H9 (cell line): ENCODE measurements around the gene ZNF71. TPM values are rescaled to one million over a fixed set of nuclear protein-coding genes. Genes with fewer than 3 reads are reported as not detected.

Source experiments
- DNase-seq: peaks from one replicate; pipeline ENCODE4 v3.0.0-alpha.2; 2017
- H2AFZ ChIP-seq: one replicate; pipeline ENCODE4 v1.6.1; 2013; ENCODE audit warnings: mild to moderate bottlenecking, low read length, control low read depth, moderate library complexity
- H2AK5ac ChIP-seq: 2 replicates; pipeline ENCODE4 v1.6.1; 2013; ENCODE audit warnings: low read length, control low read depth, mixed read lengths; ENCODE audit not compliant: insufficient read length
- H2BK120ac ChIP-seq: one replicate; pipeline ENCODE4 v1.6.1; 2013; ENCODE audit warnings: low read depth, mild to moderate bottlenecking, low read length, control low read depth, inconsistent platforms; ENCODE audit not compliant: poor library complexity, severe bottlenecking
- H2BK12ac ChIP-seq: 2 replicates; pipeline ENCODE4 v1.6.1; 2013; ENCODE audit warnings: low read length, control low read depth, mixed read lengths, low read depth; ENCODE audit not compliant: insufficient read length
- H2BK15ac ChIP-seq: 2 replicates; pipeline ENCODE4 v1.6.1; 2013; ENCODE audit warnings: low read depth, low read length, control low read depth
- H2BK20ac ChIP-seq: one replicate; pipeline ENCODE4 v1.6.1; 2013; ENCODE audit warnings: low read depth, mild to moderate bottlenecking, low read length, control low read depth, inconsistent platforms; ENCODE audit not compliant: poor library complexity, severe bottlenecking
- H2BK5ac ChIP-seq: 2 replicates; pipeline ENCODE4 v1.6.1; 2013; ENCODE audit warnings: low read length, control low read depth, mixed read lengths; ENCODE audit not compliant: insufficient read length
- H3K14ac ChIP-seq: 2 replicates; pipeline ENCODE4 v1.6.1; 2013; ENCODE audit warnings: low read length, control low read depth; ENCODE audit not compliant: insufficient read depth
- H3K18ac ChIP-seq: 2 replicates; pipeline ENCODE4 v1.6.1; 2013; ENCODE audit warnings: low read depth, mild to moderate bottlenecking, mixed read lengths, low read length, control low read depth; ENCODE audit not compliant: insufficient read length
- H3K23ac ChIP-seq: 2 replicates; pipeline ENCODE4 v1.6.1; 2013; ENCODE audit warnings: low read length, control low read depth, mixed read lengths, low read depth; ENCODE audit not compliant: insufficient read length
- H3K23me2 ChIP-seq: 2 replicates; pipeline ENCODE4 v1.6.1; 2013; ENCODE audit warnings: low read depth, mild to moderate bottlenecking, mixed read lengths, low read length, control low read depth; ENCODE audit not compliant: insufficient read length, poor library complexity, severe bottlenecking
- H3K27ac ChIP-seq: 2 replicates; pipeline ENCODE4 v1.5.1; 2013; ENCODE audit warnings: low read length, control low read depth, mixed read lengths, low read depth; ENCODE audit not compliant: insufficient read length
- H3K27me3 ChIP-seq: 2 replicates; pipeline ENCODE4 v1.6.1; 2013; ENCODE audit warnings: low read length, control low read depth, inconsistent platforms; ENCODE audit not compliant: insufficient read depth
- H3K4ac ChIP-seq: 2 replicates; pipeline ENCODE4 v1.6.1; 2013; ENCODE audit warnings: low read depth, mild to moderate bottlenecking, control low read depth, inconsistent platforms, low read length, moderate library complexity
- H3K4me1 ChIP-seq: 2 replicates; pipeline ENCODE4 v1.6.1; 2013; ENCODE audit warnings: low read length, control low read depth, inconsistent platforms; ENCODE audit not compliant: insufficient read depth
- H3K4me2 ChIP-seq: 2 replicates; pipeline ENCODE4 v1.6.1; 2013; ENCODE audit warnings: low read length, control low read depth, mixed read lengths; ENCODE audit not compliant: insufficient read length, insufficient read depth
- H3K56ac ChIP-seq: 2 replicates; pipeline ENCODE4 v1.6.1; 2013; ENCODE audit warnings: low read depth, mild to moderate bottlenecking, mixed read lengths, low read length, control low read depth; ENCODE audit not compliant: insufficient read length
- H3K79me1 ChIP-seq: 2 replicates; pipeline ENCODE4 v1.6.1; 2013; ENCODE audit warnings: low read depth, mild to moderate bottlenecking, moderate library complexity, low read length, control low read depth, inconsistent platforms; ENCODE audit not compliant: insufficient read depth, poor library complexity, severe bottlenecking
- H3K79me2 ChIP-seq: 2 replicates; pipeline ENCODE4 v1.6.1; 2013; ENCODE audit warnings: low read length, control low read depth, inconsistent platforms; ENCODE audit not compliant: insufficient read depth
- H3K9ac ChIP-seq: 2 replicates; pipeline ENCODE4 v1.6.1; 2013; ENCODE audit warnings: low read length, control low read depth, mixed read lengths; ENCODE audit not compliant: insufficient read length; ENCODE audit errors: extremely low read depth
- H3K9me3 ChIP-seq: one replicate; pipeline ENCODE4 v1.6.1; 2013; ENCODE audit warnings: low read depth, low read length, inconsistent platforms; ENCODE audit not compliant: control insufficient read depth
- H3T11ph ChIP-seq: one replicate; pipeline ENCODE4 v1.6.1; 2013; ENCODE audit warnings: mild to moderate bottlenecking, low read length, control low read depth, inconsistent platforms
- H4K20me1 ChIP-seq: one replicate; pipeline ENCODE4 v1.6.1; 2013; ENCODE audit not compliant: control insufficient read depth, insufficient read length, insufficient read depth
- H4K5ac ChIP-seq: 2 replicates; pipeline ENCODE4 v1.6.1; 2013; ENCODE audit warnings: low read depth, mild to moderate bottlenecking, mixed read lengths, low read length, control low read depth; ENCODE audit not compliant: insufficient read length
- H4K8ac ChIP-seq: replicated peaks from 2 replicates; pipeline ENCODE4 v1.6.1; 2013; ENCODE audit warnings: low read length, control low read depth, mixed read lengths, low read depth; ENCODE audit not compliant: insufficient read length
- H4K91ac ChIP-seq: 2 replicates; pipeline ENCODE4 v1.6.1; 2013; ENCODE audit warnings: low read depth, mild to moderate bottlenecking, moderate library complexity, mixed read lengths, low read length, control low read depth; ENCODE audit not compliant: insufficient read length
- H3K27ac Mint-ChIP-seq, 3 experiments: 2 replicates in 2 of 3; 3 replicates in 1 of 3; pipeline ENCODE4 v1.8.0; 2020 to 2021; ENCODE audit warnings: mixed read lengths in 3 of 3, mild to moderate bottlenecking in 1 of 3, moderate library complexity in 1 of 3
- H3K27me3 Mint-ChIP-seq: 2 replicates; pipeline ENCODE4 v1.8.0; 2021; ENCODE audit warnings: low read depth, mild to moderate bottlenecking, moderate library complexity, mixed read lengths
- H3K36me3 Mint-ChIP-seq, 3 experiments: 2 replicates in 2 of 3; 3 replicates in 1 of 3; pipeline ENCODE4 v1.8.0; 2020 to 2021; ENCODE audit warnings: low read depth in 3 of 3, mixed read lengths in 3 of 3; ENCODE audit not compliant: insufficient read depth in 1 of 3
- H3K4me1 Mint-ChIP-seq, 2 experiments: 2 replicates each; pipeline ENCODE4 v1.8.0; 2020; ENCODE audit warnings: mixed read lengths in 2 of 2
- H3K4me3 Mint-ChIP-seq, 2 experiments: 2 replicates in 1 of 2; 3 replicates in 1 of 2; pipeline ENCODE4 v1.8.0; 2020 to 2021; ENCODE audit warnings: mild to moderate bottlenecking in 2 of 2, mixed read lengths in 2 of 2, moderate library complexity in 1 of 2
- H3K9me3 Mint-ChIP-seq, 2 experiments: 2 replicates in 1 of 2; 3 replicates in 1 of 2; pipeline ENCODE4 v1.8.0; 2020; ENCODE audit warnings: mild to moderate bottlenecking in 2 of 2, mixed read lengths in 2 of 2, moderate library complexity in 1 of 2
- WGBS: extraction: QIAGEN DNeasy Blood & Tissue Kit; methylation state at CpG from one replicate; pipeline ENCODE4 v1.1.7; 2013; ENCODE audit warnings: missing lambda C conversion rate, low lambda C conversion rate, mixed read lengths; ENCODE audit not compliant: insufficient read length; ENCODE audit errors: extremely low coverage; 5-methylcytosine and 5-hydroxymethylcytosine counted together
- total RNA-seq: library from RNA; stranded (reverse); gene quantifications from 2 replicates; pipeline ENCODE4 v1.2.1, GENCODE V29; 2021
- TF ChIP-seq, protein P1 (sequence below): fragments of 200-600 bp; sonication (generic); conservative IDR thresholded peaks from 3 replicates; pipeline ENCODE4 v1.8.0; 2021; ENCODE audit warnings: antibody characterized with exemption, mild to moderate bottlenecking

Gene ZNF71
- total RNA-seq, 1 experiment from 2014 or later = 7.2 TPM

DNA sequence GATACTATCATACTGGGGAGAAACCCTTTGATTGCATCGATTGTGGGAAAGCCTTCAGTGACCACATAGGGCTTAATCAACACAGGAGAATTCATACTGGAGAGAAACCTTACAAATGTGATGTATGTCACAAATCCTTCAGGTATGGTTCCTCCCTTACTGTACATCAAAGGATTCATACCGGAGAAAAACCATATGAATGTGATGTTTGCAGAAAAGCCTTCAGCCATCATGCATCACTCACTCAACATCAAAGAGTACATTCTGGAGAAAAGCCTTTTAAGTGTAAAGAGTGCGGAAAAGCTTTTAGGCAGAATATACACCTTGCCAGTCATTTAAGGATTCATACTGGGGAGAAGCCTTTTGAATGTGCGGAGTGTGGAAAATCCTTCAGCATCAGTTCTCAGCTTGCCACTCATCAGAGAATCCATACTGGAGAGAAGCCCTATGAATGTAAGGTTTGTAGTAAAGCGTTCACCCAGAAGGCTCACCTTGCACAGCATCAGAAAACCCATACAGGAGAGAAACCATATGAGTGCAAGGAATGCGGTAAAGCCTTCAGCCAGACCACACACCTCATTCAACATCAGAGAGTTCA is 40.7 kb upstream of the ZNF71 start:
- Mint-ChIP-seq H3K27me3 (peaks cover 2% of the 10 kb centered on the region; the same call in 1 of the 2 replicates), H3K27ac (no peak overlapping the region), H3K9me3 (peaks cover 75 to 78% of the 10 kb centered on the region in 2 experiments), H3K4me1 (no peaks in the 10 kb centered on the region), H3K36me3 (peaks cover 38 to 61% (median 52%) of the 10 kb centered on the region in 3 experiments), H3K4me3 (no peak overlapping the region)
- no peak overlapping the region for H3K18ac ChIP-seq
- H3K9ac ChIP-seq = no peak overlapping the region
- no peak overlapping the region for H2BK120ac ChIP-seq
- no peak overlapping the region for H3K27ac ChIP-seq
- no peaks in the 10 kb centered on the region for H3K27me3 ChIP-seq
- no peak overlapping the region for H4K5ac ChIP-seq
- H3K79me2 ChIP-seq = no peaks in the 10 kb centered on the region
- H3K4ac ChIP-seq = no peak overlapping the region
- H4K8ac ChIP-seq = no peak overlapping the region
- peaks cover 66% of the 10 kb centered on the region for H3K9me3 ChIP-seq
- no peak overlapping the region for H3K14ac ChIP-seq
- H3K23ac ChIP-seq = no peak overlapping the region
- DNase-seq = no peak
- no peak overlapping the region for H3K4me2 ChIP-seq
- no peak overlapping the region for H2BK15ac ChIP-seq
- H2AFZ ChIP-seq = no peak overlapping the region
- no peaks in the 10 kb centered on the region for H3K79me1 ChIP-seq
- WGBS = no CpG with 5 or more reads among the region's 6 CpGs
- H2BK12ac ChIP-seq = no peak overlapping the region
- no peaks in the 10 kb centered on the region for H4K20me1 ChIP-seq
- H3K4me1 ChIP-seq = no peaks in the 10 kb centered on the region
- H3K56ac ChIP-seq = no peak overlapping the region
- no peak overlapping the region for H4K91ac ChIP-seq
- no peak overlapping the region for H2AK5ac ChIP-seq
- no peak overlapping the region for H2BK20ac ChIP-seq
- no peak overlapping the region for H3T11ph ChIP-seq
- TF ChIP-seq, protein P1, sequence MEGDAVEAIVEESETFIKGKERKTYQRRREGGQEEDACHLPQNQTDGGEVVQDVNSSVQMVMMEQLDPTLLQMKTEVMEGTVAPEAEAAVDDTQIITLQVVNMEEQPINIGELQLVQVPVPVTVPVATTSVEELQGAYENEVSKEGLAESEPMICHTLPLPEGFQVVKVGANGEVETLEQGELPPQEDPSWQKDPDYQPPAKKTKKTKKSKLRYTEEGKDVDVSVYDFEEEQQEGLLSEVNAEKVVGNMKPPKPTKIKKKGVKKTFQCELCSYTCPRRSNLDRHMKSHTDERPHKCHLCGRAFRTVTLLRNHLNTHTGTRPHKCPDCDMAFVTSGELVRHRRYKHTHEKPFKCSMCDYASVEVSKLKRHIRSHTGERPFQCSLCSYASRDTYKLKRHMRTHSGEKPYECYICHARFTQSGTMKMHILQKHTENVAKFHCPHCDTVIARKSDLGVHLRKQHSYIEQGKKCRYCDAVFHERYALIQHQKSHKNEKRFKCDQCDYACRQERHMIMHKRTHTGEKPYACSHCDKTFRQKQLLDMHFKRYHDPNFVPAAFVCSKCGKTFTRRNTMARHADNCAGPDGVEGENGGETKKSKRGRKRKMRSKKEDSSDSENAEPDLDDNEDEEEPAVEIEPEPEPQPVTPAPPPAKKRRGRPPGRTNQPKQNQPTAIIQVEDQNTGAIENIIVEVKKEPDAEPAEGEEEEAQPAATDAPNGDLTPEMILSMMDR = no peak
- H2BK5ac ChIP-seq = no peak overlapping the region
- no peaks in the 10 kb centered on the region for H3K23me2 ChIP-seq
